K562 (cell line): ENCODE results near the gene GNRH2.

ENCODE experiments used
- CEBPB ChIP-seq: fragments of 450-650 bp; IDR thresholded peaks from 2 replicates; pipeline ENCODE4 v1.6.1; 2016; ENCODE audit warnings: missing genetic modification characterization, missing compliant biosample characterization
- CHD2 ChIP-seq: IDR thresholded peaks from 2 replicates; pipeline ENCODE4 v1.6.1; 2011; ENCODE audit warnings: low read depth, low read length
- CTCFL ChIP-seq: IDR thresholded peaks from 2 replicates; pipeline ENCODE4 v1.6.1; 2011; ENCODE audit warnings: borderline replicate concordance, low read depth, mild to moderate bottlenecking, moderate library complexity, low read length; ENCODE audit not compliant: insufficient read depth, poor library complexity, severe bottlenecking
- DPF2 ChIP-seq: fragments of 450-650 bp; IDR thresholded peaks from 2 replicates; pipeline ENCODE4 v1.6.1; 2016
- NRF1 ChIP-seq, 2 experiments: fragments of 450-650 bp; IDR thresholded peaks in 1 of 2; conservative IDR thresholded peaks in 1 of 2; 2 replicates each; pipeline ENCODE4 v1.6.1; 2014; ENCODE audit warnings: mild to moderate bottlenecking in 2 of 2
- RBFOX2 ChIP-seq: fragments of 200-400 bp; formaldehyde crosslinking; IDR thresholded peaks from 2 replicates; pipeline ENCODE4 v1.6.1; 2017; ENCODE audit warnings: low read depth, mild to moderate bottlenecking, low read length, moderate library complexity
- SREBF2 ChIP-seq: sonication (generic); formaldehyde crosslinking; IDR thresholded peaks from 2 replicates; pipeline ENCODE4 v1.4.0; 2020; ENCODE audit warnings: mild to moderate bottlenecking, missing genetic modification reagents
- ZBTB43 ChIP-seq: sonication (generic); formaldehyde crosslinking; IDR thresholded peaks from 2 replicates; pipeline ENCODE4 v1.8.0; 2023; ENCODE audit warnings: mild to moderate bottlenecking, missing genetic modification reagents
- ZNF76 ChIP-seq: fragments of 250-450 bp; sonication (Bioruptor Pico); IDR thresholded peaks from 2 replicates; pipeline ENCODE4 v1.4.0; 2020; ENCODE audit warnings: mild to moderate bottlenecking, moderate library complexity, borderline replicate concordance

- TF ChIP-seq CEBPB (tag) (no peak), SREBF2 (CRISPR knock-in tag) (no peak), RBFOX2 (no peak), ZNF76 (CRISPR knock-in tag) (no peak), ZBTB43 (no peak), CTCFL (no peak), DPF2 (no peak), CHD2 (no peak), NRF1 (conservative IDR thresholded peaks at IDR 0.05 in 1 of 2, IDR thresholded peaks at IDR 0.05 in 1 of 2) (no peak)
Measured at GRCh38 chr20:3041854-3042409, 1.5 kb upstream of the GNRH2 start.
